Measurements from ENCODE around the gene RTP4. TPM values are rescaled to one million over a fixed set of nuclear protein-coding genes. Genes with fewer than 3 reads are reported as not detected.

The RTP4 gene
- total and polyA plus RNA-seq, 2 of the 8 experiments (the other 6 are each of a cell fraction or from before 2014, with no cell fraction given), result not detected

DNA sequence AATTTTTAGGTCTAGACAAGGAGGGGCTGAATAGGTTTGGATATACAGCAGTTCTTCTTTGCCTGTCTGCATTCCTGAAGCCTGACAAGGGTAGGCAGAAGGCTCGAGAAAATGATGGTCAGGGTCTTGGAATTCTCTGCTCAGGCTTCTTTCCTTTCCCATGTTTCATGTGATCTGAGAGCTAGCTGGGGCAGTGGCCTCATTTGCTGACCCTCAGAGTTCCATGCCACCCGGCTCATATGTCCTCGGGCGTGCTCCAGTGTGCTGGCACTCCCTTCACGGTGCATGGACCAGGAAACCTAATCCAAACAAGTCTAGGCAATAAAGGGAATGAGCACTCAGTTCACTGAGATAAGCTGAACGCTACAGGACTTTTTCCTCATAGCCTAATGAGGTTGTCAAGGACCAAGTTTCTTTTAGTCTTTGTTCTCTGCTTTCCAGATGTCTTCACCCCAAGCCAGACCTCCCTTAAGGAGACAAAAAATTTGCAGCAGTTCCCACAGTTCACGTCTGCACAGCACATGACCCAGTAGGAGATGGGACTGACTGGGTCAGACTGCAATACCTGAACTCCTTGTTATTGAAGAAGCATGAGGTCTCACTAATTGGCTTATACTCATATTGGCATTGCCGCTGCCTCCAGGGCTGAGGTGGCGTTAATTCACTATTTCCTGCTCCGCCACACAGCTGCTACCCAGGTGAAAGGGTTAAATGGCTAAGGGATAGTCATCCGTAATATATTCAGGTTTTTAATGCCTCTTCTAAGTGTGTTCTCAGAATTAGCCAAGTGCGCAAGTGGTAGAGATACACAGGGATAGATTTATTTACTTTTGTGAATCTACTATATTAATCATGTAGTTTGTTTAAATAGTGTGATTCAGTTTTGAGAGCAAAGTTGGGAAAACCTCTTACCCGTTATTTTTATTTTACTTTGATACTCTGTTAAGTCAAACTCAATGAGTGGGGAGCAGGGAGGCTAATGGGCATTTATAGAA, 15.3 kb upstream of the RTP4 start (continued):
- TF ChIP-seq CEBPB (IDR thresholded peaks at IDR 0.05; ENCODE audit: low read depth, low read length) (no peak), HDAC2 (IDR thresholded peaks at IDR 0.05; ENCODE audit: borderline replicate concordance in 1 of 2, low read depth in 2 of 2, low read length in 2 of 2) (no peak), BCL11A (IDR thresholded peaks at IDR 0.05; ENCODE audit: low read depth in 2 of 2, low read length in 2 of 2) (no peak), KDM4A (IDR thresholded peaks at IDR 0.05; ENCODE audit: low read depth, low read length, severe bottlenecking) (no peak)
